ENCODE data around the gene TMED10.

TMED10 gene

GRCh38 chr14:75090353-75090752 lies 86.1 kb downstream of the TMED10 start:
- no peak for DNase-seq (ENCODE audit: low read depth in 4 of 4, low spot score in 1 of 4)

GRCh38 chr14:75088566-75089373 lies 87.6 kb downstream of the TMED10 start:
- peak; percentile 11 to 21 (median 15) for DNase-seq (ENCODE audit: low read depth in 4 of 4, low spot score in 1 of 4)

GRCh38 chr14:75088153-75088552 lies 88.3 kb downstream of the TMED10 start:
- DNase-seq (ENCODE audit: low read depth in 4 of 4, low spot score in 1 of 4), result no peak

- DNase-seq (ENCODE audit: low read depth in 4 of 4, low spot score in 1 of 4), result no peak
Observed at GRCh38 chr14:75084513-75084912, 91.9 kb downstream of the TMED10 start.

- DNase-seq (ENCODE audit: low read depth in 4 of 4, low spot score in 1 of 4), result no peak
Observed at GRCh38 chr14:75083271-75083670, 93.1 kb downstream of the TMED10 start.

GRCh38 chr14:75081660-75082229 lies 94.7 kb downstream of the TMED10 start:
- no peak for DNase-seq (ENCODE audit: low read depth in 4 of 4, low spot score in 1 of 4)

Measured in stimulated activated CD4-positive, alpha-beta T cell treated with anti-CD3 and anti-CD28 coated beads, Interleukin-1b, Interleukin-23, amount 100 ng/mL, for 24 hours (primary cell).